HuH-7 (cell line): ENCODE results near the gene DMPK.
"Not testable (repeated sequence)": the region's sequence is repeated elsewhere in the genome, so short reads cannot be mapped to it uniquely, and the experiment has no call there.

ENCODE experiments used
- DNase-seq: peaks from one replicate; pipeline ENCODE4 v3.0.0; 2011; ENCODE audit warnings: low spot score

DMPK gene

DNA sequence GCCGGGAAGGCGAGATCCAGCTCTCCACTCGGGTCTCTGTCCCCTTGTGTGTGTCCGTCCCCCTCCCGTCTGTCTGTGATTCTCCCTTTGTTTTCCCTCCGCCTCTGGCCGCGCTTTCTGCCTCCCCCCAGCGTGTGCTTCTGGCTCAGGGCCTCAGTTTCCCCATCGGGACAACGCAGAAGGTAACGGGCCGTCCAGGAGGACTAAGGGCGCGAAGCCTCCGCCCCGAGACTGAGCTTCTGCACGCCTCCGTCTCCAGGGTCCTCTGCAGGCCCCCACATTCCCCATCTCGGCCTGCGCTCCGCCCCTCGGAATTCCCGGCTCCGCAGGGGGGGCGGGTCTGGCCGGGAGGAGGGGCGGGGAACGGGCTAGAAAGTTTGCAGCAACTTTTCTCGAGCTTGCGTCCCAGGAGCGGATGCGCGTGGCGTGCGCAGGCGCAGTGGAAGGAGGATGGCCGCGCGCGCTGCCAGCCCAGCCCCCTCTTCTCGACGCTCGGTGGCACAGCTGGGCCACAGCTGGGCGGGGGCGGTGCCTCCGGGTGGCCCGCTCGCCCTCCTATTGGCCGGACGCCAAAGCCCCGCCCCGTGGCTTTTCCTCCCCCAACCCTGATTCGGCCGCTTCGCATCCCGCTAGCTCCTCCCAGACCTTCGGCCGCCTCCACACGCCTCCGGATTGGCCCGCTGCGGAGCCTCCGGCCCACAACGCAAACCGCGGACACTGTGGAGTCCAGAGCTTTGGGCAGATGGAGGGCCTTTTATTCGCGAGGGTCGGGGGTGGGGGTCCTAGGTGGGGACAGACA lies 13.1 kb downstream of the DMPK start, which contains the start of gene SIX5:
Gene SIX5, minus strand, starts transcription at position 269 of the 799 bp plus-strand sequence. CDS start 408 bp downstream, outside the sequence.
- DNase-seq = peak; percentile 97

GRCh38 chr19:45768655-45768983 lies 13.7 kb downstream of the DMPK start:
- no peak for DNase-seq

- peak; percentile 58 for DNase-seq
These were observed 14.2 kb downstream of the DMPK start for GRCh38 chr19:45767881-45768654.

DNA sequence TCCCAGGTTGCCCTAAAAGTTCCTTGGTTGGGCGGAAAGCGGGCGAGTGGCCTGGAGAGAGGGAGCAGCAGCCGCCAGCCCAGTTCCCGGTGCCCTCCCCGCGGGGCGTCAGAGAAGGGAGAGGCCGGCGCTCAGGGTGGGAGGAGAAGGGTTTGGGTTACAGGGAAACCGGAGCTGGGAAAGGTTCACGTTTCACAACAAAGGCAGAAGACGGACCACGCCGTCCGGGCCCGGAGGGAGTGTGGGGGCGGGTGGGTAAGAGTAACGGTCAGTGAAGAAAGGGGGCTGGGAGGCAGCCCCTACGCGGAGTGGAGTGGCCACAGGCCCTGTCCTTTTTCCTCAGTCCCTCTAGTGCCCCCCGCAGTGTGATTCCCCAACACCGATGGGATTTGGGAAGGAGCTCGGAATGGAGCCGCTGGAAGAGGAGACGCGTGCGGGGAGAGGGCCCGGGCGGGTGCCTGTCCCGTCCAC lies 14.8 kb downstream of the DMPK start:
- peak; percentile 75 for DNase-seq

GRCh38 chr19:45766869-45767346 lies 15.4 kb downstream of the DMPK start:
- no peak for DNase-seq

DNA sequence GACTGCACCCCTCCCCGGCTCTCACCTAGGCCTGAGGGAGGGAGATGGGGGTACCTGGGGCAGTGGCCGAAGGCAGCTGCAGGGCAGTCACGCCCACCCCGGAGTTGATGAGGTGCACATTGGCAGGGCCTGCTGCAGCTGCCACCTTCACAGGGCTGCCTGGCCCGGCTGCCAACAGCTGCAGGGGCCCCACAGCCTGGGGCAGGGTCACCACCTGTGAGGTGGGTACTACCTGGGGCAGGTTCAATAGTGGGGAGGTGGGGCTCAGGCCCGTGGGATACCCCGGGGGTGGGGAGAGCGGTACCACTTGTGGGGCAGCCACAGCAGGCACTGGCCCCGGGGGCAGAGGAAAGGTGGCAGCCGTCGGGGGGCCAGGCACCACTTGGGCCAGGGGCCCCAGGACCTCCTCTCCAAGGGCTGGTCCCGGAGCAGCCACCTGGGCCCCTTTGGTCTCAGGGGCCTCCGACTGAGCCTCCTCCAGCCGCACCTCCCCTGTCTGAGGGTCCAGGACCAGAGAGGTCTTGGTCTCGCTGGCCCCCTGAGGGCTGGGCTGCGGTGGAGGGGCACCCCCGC lies 15.9 kb downstream of the DMPK start:
- DNase-seq = no peak

GRCh38 chr19:45765702-45766295 lies 16.5 kb downstream of the DMPK start:
- no peak for DNase-seq

GRCh38 chr19:45764945-45765701 lies 17.2 kb downstream of the DMPK start:
- DNase-seq = no peak

DNA sequence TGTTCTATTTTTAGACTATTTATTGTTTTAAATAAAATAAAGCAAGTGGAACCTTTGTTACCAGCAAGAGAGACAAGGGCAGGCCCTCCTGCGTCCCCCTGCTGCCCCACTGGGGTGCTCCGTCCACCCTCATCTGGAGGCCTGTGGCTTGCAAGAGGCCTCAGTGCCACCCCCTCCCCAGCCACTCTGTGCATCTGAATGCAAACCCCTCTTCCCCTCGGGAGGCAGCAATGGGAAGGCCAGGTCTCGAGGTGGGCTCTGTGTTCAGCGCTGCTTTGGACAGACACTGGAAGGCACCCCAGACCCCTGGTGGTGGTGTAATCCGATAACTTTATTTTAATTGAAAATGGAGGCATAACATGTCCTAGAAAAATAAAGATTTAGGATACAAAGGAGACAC lies 17.8 kb downstream of the DMPK start:
- DNase-seq = no peak

GRCh38 chr19:45763691-45764294 lies 18.5 kb downstream of the DMPK start:
- no peak for DNase-seq

DNA sequence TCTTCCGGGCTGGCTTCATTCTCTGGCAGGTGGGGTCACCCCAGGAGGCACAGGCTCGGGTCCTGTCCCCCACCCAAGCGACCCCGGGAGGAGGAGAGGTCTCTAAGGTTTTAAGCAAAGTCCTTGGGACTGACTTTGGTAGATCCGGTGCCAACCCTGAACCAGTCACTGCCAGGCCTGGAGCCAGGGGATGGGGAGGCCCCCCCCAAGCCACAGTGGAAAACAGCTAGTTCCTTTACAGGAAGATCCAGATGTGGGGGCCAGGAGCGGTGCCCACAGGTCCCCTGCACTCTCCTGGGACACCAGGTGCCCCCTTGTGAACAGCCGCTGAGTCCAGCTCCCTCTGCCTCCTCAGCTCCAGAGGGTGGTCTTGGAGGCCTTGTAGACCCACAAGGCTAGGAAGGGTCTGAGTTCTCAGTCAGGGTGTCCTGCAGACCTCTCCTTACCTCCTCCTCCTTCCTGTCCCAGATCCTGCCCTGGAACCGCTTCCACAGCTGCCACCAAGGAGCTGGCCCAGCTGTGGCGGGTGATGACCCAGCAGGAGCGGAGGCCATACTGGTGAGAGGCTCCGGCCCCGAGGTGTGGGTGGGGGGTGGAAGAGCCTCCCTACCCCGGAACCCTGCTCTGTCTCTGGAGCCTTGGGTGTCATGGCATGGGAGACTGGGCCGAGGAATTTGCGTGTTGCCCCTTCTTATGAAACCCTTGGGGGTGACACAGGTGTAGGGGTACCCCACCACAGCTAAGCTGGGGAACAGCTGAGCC lies 19.2 kb downstream of the DMPK start:
- DNase-seq = no peak

- no peak for DNase-seq
These were observed 20.6 kb downstream of the DMPK start for GRCh38 chr19:45761714-45762113.

- DNase-seq = no peak
These were observed 23.4 kb downstream of the DMPK start for GRCh38 chr19:45758921-45759320.

GRCh38 chr19:45757695-45758094 lies 24.6 kb downstream of the DMPK start:
- no peak for DNase-seq

GRCh38 chr19:45754323-45754722 lies 28.0 kb downstream of the DMPK start:
- DNase-seq = no peak

GRCh38 chr19:45753548-45753947 lies 28.7 kb downstream of the DMPK start:
- no peak for DNase-seq

DNA sequence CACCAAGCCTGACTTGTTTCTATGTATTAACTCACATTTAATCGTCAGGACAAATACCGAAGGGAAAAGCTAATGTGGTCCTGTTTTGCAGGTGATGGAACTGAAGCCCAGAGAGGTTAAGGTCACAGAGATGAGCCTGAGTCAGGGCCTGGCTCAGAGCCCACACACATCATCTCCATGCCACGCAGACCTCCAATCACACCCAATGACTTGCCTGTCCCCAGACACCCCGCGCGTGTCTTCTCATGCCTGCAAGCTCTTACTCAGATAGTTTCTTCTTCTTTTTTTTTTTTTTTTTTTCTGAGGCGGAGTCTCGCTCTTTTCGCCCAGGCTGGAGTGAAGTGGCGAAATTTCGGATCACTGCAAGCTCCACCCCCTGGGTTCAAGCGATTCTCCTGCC lies 29.7 kb downstream of the DMPK start:
- DNase-seq = no peak

- DNase-seq = not testable (repeated sequence)
These were observed 30.8 kb downstream of the DMPK start for GRCh38 chr19:45751483-45751882.

DNA sequence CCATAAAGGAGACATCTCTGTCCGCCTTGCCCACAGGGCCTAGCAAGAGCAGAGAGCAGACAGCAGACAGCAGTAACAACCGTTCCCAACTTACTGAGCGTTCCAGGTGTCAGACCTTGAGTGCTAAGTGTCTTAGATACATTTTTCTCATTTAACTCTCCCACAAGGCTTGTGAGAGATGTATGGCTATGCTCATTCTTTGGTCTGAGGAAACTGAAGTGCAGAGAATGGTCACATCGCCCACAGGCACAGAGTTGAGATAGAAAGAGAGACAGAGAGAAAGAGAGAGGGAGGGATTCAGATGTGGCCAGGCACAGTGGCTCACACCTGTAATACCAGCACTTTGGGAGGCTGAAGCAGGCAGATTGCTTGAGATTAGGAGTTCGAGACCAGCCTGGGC lies 34.8 kb downstream of the DMPK start:
- no peak for DNase-seq

DNA sequence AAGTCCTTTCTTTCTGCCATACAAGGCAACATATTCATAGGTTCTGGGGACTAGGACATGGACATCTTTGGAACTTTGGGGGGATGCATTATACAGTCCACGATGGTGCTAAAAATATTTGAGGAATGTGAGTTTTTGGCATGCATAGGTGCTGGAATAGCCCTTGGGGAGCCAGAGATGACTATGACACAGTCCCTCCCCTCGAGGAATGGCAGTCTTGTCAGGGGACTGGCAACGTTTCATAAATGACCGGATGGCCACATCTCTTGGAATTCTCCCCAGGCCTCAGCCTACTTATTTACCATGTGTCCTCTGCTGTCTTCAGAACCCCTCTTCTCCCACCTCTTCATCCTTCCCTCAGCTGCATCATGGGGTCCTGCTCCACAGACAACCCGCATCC lies 35.4 kb downstream of the DMPK start:
- DNase-seq = no peak
